H9 (cell line): Measurements from ENCODE around the gene FARS2. TPM values are rescaled to one million over a fixed set of nuclear protein-coding genes. Genes with fewer than 3 reads are reported as not detected.

Source experiments
- DNase-seq: peaks from one replicate; pipeline ENCODE4 v3.0.0-alpha.2; 2017
- H2AFZ ChIP-seq: one replicate; pipeline ENCODE4 v1.6.1; 2013; ENCODE audit warnings: mild to moderate bottlenecking, low read length, control low read depth, moderate library complexity
- H2AK5ac ChIP-seq: 2 replicates; pipeline ENCODE4 v1.6.1; 2013; ENCODE audit warnings: low read length, control low read depth, mixed read lengths; ENCODE audit not compliant: insufficient read length
- H2BK120ac ChIP-seq: one replicate; pipeline ENCODE4 v1.6.1; 2013; ENCODE audit warnings: low read depth, mild to moderate bottlenecking, low read length, control low read depth, inconsistent platforms; ENCODE audit not compliant: poor library complexity, severe bottlenecking
- H2BK12ac ChIP-seq: 2 replicates; pipeline ENCODE4 v1.6.1; 2013; ENCODE audit warnings: low read length, control low read depth, mixed read lengths, low read depth; ENCODE audit not compliant: insufficient read length
- H2BK15ac ChIP-seq: 2 replicates; pipeline ENCODE4 v1.6.1; 2013; ENCODE audit warnings: low read depth, low read length, control low read depth
- H2BK20ac ChIP-seq: one replicate; pipeline ENCODE4 v1.6.1; 2013; ENCODE audit warnings: low read depth, mild to moderate bottlenecking, low read length, control low read depth, inconsistent platforms; ENCODE audit not compliant: poor library complexity, severe bottlenecking
- H2BK5ac ChIP-seq: 2 replicates; pipeline ENCODE4 v1.6.1; 2013; ENCODE audit warnings: low read length, control low read depth, mixed read lengths; ENCODE audit not compliant: insufficient read length
- H3K14ac ChIP-seq: 2 replicates; pipeline ENCODE4 v1.6.1; 2013; ENCODE audit warnings: low read length, control low read depth; ENCODE audit not compliant: insufficient read depth
- H3K18ac ChIP-seq: 2 replicates; pipeline ENCODE4 v1.6.1; 2013; ENCODE audit warnings: low read depth, mild to moderate bottlenecking, mixed read lengths, low read length, control low read depth; ENCODE audit not compliant: insufficient read length
- H3K23ac ChIP-seq: 2 replicates; pipeline ENCODE4 v1.6.1; 2013; ENCODE audit warnings: low read length, control low read depth, mixed read lengths, low read depth; ENCODE audit not compliant: insufficient read length
- H3K23me2 ChIP-seq: 2 replicates; pipeline ENCODE4 v1.6.1; 2013; ENCODE audit warnings: low read depth, mild to moderate bottlenecking, mixed read lengths, low read length, control low read depth; ENCODE audit not compliant: insufficient read length, poor library complexity, severe bottlenecking
- H3K27ac ChIP-seq: 2 replicates; pipeline ENCODE4 v1.5.1; 2013; ENCODE audit warnings: low read length, control low read depth, mixed read lengths, low read depth; ENCODE audit not compliant: insufficient read length
- H3K27me3 ChIP-seq: 2 replicates; pipeline ENCODE4 v1.6.1; 2013; ENCODE audit warnings: low read length, control low read depth, inconsistent platforms; ENCODE audit not compliant: insufficient read depth
- H3K4ac ChIP-seq: 2 replicates; pipeline ENCODE4 v1.6.1; 2013; ENCODE audit warnings: low read depth, mild to moderate bottlenecking, control low read depth, inconsistent platforms, low read length, moderate library complexity
- H3K4me1 ChIP-seq: 2 replicates; pipeline ENCODE4 v1.6.1; 2013; ENCODE audit warnings: low read length, control low read depth, inconsistent platforms; ENCODE audit not compliant: insufficient read depth
- H3K4me2 ChIP-seq: 2 replicates; pipeline ENCODE4 v1.6.1; 2013; ENCODE audit warnings: low read length, control low read depth, mixed read lengths; ENCODE audit not compliant: insufficient read length, insufficient read depth
- H3K56ac ChIP-seq: 2 replicates; pipeline ENCODE4 v1.6.1; 2013; ENCODE audit warnings: low read depth, mild to moderate bottlenecking, mixed read lengths, low read length, control low read depth; ENCODE audit not compliant: insufficient read length
- H3K79me1 ChIP-seq: 2 replicates; pipeline ENCODE4 v1.6.1; 2013; ENCODE audit warnings: low read depth, mild to moderate bottlenecking, moderate library complexity, low read length, control low read depth, inconsistent platforms; ENCODE audit not compliant: insufficient read depth, poor library complexity, severe bottlenecking
- H3K79me2 ChIP-seq: 2 replicates; pipeline ENCODE4 v1.6.1; 2013; ENCODE audit warnings: low read length, control low read depth, inconsistent platforms; ENCODE audit not compliant: insufficient read depth
- H3K9ac ChIP-seq: 2 replicates; pipeline ENCODE4 v1.6.1; 2013; ENCODE audit warnings: low read length, control low read depth, mixed read lengths; ENCODE audit not compliant: insufficient read length; ENCODE audit errors: extremely low read depth
- H3K9me3 ChIP-seq: one replicate; pipeline ENCODE4 v1.6.1; 2013; ENCODE audit warnings: low read depth, low read length, inconsistent platforms; ENCODE audit not compliant: control insufficient read depth
- H3T11ph ChIP-seq: one replicate; pipeline ENCODE4 v1.6.1; 2013; ENCODE audit warnings: mild to moderate bottlenecking, low read length, control low read depth, inconsistent platforms
- H4K20me1 ChIP-seq: one replicate; pipeline ENCODE4 v1.6.1; 2013; ENCODE audit not compliant: control insufficient read depth, insufficient read length, insufficient read depth
- H4K5ac ChIP-seq: 2 replicates; pipeline ENCODE4 v1.6.1; 2013; ENCODE audit warnings: low read depth, mild to moderate bottlenecking, mixed read lengths, low read length, control low read depth; ENCODE audit not compliant: insufficient read length
- H4K8ac ChIP-seq: replicated peaks from 2 replicates; pipeline ENCODE4 v1.6.1; 2013; ENCODE audit warnings: low read length, control low read depth, mixed read lengths, low read depth; ENCODE audit not compliant: insufficient read length
- H4K91ac ChIP-seq: 2 replicates; pipeline ENCODE4 v1.6.1; 2013; ENCODE audit warnings: low read depth, mild to moderate bottlenecking, moderate library complexity, mixed read lengths, low read length, control low read depth; ENCODE audit not compliant: insufficient read length
- H3K27ac Mint-ChIP-seq, 3 experiments: 2 replicates in 2 of 3; 3 replicates in 1 of 3; pipeline ENCODE4 v1.8.0; 2020 to 2021; ENCODE audit warnings: mixed read lengths in 3 of 3, mild to moderate bottlenecking in 1 of 3, moderate library complexity in 1 of 3
- H3K27me3 Mint-ChIP-seq: 2 replicates; pipeline ENCODE4 v1.8.0; 2021; ENCODE audit warnings: low read depth, mild to moderate bottlenecking, moderate library complexity, mixed read lengths
- H3K36me3 Mint-ChIP-seq, 3 experiments: 2 replicates in 2 of 3; 3 replicates in 1 of 3; pipeline ENCODE4 v1.8.0; 2020 to 2021; ENCODE audit warnings: low read depth in 3 of 3, mixed read lengths in 3 of 3; ENCODE audit not compliant: insufficient read depth in 1 of 3
- H3K4me1 Mint-ChIP-seq, 2 experiments: 2 replicates each; pipeline ENCODE4 v1.8.0; 2020; ENCODE audit warnings: mixed read lengths in 2 of 2
- H3K4me3 Mint-ChIP-seq, 2 experiments: 2 replicates in 1 of 2; 3 replicates in 1 of 2; pipeline ENCODE4 v1.8.0; 2020 to 2021; ENCODE audit warnings: mild to moderate bottlenecking in 2 of 2, mixed read lengths in 2 of 2, moderate library complexity in 1 of 2
- H3K9me3 Mint-ChIP-seq, 2 experiments: 2 replicates in 1 of 2; 3 replicates in 1 of 2; pipeline ENCODE4 v1.8.0; 2020; ENCODE audit warnings: mild to moderate bottlenecking in 2 of 2, mixed read lengths in 2 of 2, moderate library complexity in 1 of 2
- CTCF ChIP-seq: fragments of 200-600 bp; sonication (generic); conservative IDR thresholded peaks from 3 replicates; pipeline ENCODE4 v1.8.0; 2021; ENCODE audit warnings: antibody characterized with exemption, mild to moderate bottlenecking
- WGBS: extraction: QIAGEN DNeasy Blood & Tissue Kit; methylation state at CpG from one replicate; pipeline ENCODE4 v1.1.7; 2013; ENCODE audit warnings: missing lambda C conversion rate, low lambda C conversion rate, mixed read lengths; ENCODE audit not compliant: insufficient read length; ENCODE audit errors: extremely low coverage; 5-methylcytosine and 5-hydroxymethylcytosine counted together
- total RNA-seq: library from RNA; stranded (reverse); gene quantifications from 2 replicates; pipeline ENCODE4 v1.2.1, GENCODE V29; 2021

The FARS2 gene
- total RNA-seq, 1 experiment from 2014 or later: 8.5 TPM

GRCh38 chr6:5507131-5507681 lies 245.9 kb downstream of the FARS2 start:
- H3K9me3 Mint-ChIP-seq: peaks cover 0 to 2% of the 10 kb centered on the region in 2 experiments; a peak in 1 of 5 replicates
- DNase-seq: no peak
- Histone ChIP-seq H3K79me1 (no peaks in the 10 kb centered on the region), H3K23ac (no peak overlapping the region), H3K4ac (no peak overlapping the region), H3K18ac (no peak overlapping the region), H3K4me2 (no peak overlapping the region), H3K23me2 (no peaks in the 10 kb centered on the region), H2BK20ac (no peak overlapping the region), H3T11ph (no peak overlapping the region), H2BK12ac (no peak overlapping the region), H3K56ac (no peak overlapping the region), H2AK5ac (no peak overlapping the region), H2AFZ (no peak overlapping the region), H3K9ac (no peak overlapping the region), H4K20me1 (no peaks in the 10 kb centered on the region), H3K27ac (no peak overlapping the region), H2BK5ac (no peak overlapping the region), H3K79me2 (no peaks in the 10 kb centered on the region), H3K14ac (no peak overlapping the region), H3K4me1 (peaks cover 2% of the 10 kb centered on the region; the same call in 1 of the 2 replicates), H4K8ac (no peak overlapping the region), H2BK120ac (no peak overlapping the region), H2BK15ac (no peak overlapping the region), H4K91ac (no peak overlapping the region), H3K27me3 (no peaks in the 10 kb centered on the region), H3K9me3 (no peaks in the 10 kb centered on the region), H4K5ac (no peak overlapping the region)
- peak overlapping the region in 2 of 3 experiments; percentile 33 to 37; a peak in 1 of 7 replicates for H3K27ac Mint-ChIP-seq
- 0 out of 7 replicates have a peak, but pooled peaks cover 0 to 5% (median 0%) of the 10 kb centered on the region in 3 experiments for H3K36me3 Mint-ChIP-seq
- no CpG with 5 or more reads among the region's 4 CpGs for WGBS
- peaks cover 20 to 36% of the 10 kb centered on the region in 2 experiments for H3K4me1 Mint-ChIP-seq
- no peak for TF ChIP-seq CTCF
- no peaks in the 10 kb centered on the region for H3K27me3 Mint-ChIP-seq
- no peak overlapping the region for H3K4me3 Mint-ChIP-seq
